HG02763 (cell line): ENCODE data around the gene NEURL3.

Experiments
- ATAC-seq: cut with Tn5 transposase; IDR thresholded peaks from one replicate; pipeline ENCODE4 v1.9.1; 2021; ENCODE audit warnings: mild to moderate bottlenecking, moderate library complexity; ENCODE audit not compliant: unreplicated experiment

NEURL3 gene

DNA sequence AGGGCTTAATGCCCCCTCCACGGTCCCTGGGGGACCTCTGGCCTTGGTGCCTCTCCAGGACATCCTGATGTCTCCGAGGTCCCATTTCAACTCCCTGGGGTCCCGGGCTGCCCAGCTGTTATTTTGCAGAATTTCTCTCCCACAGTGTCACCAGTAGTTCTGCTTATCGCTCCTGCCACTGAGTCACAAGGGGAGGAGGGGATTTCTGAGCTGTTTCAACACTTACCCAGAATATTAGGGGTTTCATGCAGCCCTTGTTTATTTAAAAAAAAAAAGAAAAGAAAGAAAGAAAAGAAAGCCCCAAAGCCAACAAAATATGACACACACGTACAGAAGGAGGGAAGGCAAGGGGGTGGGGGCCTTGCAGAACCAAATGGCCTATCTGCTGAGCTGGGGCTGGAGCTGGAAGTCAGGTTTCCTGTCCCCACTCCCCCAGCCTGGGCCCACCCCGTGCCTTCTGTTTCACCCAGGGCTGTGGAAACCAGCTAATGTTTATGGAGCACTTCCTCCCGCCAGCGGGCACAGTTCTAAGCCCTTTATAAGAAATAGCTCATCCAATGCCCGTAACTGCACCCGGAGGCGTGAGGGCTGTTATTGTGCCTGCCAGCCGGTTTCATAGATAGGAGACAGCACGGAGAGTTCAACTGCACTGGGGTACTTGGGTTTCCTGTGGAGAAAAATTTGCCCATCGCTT, 23.0 kb upstream of the NEURL3 start:
- ATAC-seq, result no peak

GRCh38 chr2:96527286-96528005, 22.3 kb upstream of the NEURL3 start:
- ATAC-seq, result peak; percentile 39

- ATAC-seq, result no peak
Observed at GRCh38 chr2:96526615-96527285, 21.6 kb upstream of the NEURL3 start.

GRCh38 chr2:96526101-96526591, 21.0 kb upstream of the NEURL3 start:
- ATAC-seq, result no peak

DNA sequence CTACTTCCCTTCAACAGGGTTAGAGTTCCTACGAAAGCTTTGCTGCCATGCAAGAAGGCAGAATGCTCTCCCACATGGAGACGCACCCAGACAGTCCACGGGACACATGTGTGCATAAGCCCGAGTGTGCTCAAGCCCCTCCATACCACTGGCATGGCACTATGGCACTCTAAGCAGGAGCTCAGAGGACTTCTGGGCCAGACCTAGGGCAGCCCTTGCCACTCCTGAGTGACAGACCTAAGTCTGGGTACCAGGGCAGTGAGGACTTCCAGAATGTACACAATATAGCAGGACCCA, 20.0 kb upstream of the NEURL3 start:
- ATAC-seq, result no peak

GRCh38 chr2:96524482-96525210, 19.5 kb upstream of the NEURL3 start:
- no peak for ATAC-seq

- no peak for ATAC-seq
Observed at GRCh38 chr2:96523659-96524481, 18.7 kb upstream of the NEURL3 start.

DNA sequence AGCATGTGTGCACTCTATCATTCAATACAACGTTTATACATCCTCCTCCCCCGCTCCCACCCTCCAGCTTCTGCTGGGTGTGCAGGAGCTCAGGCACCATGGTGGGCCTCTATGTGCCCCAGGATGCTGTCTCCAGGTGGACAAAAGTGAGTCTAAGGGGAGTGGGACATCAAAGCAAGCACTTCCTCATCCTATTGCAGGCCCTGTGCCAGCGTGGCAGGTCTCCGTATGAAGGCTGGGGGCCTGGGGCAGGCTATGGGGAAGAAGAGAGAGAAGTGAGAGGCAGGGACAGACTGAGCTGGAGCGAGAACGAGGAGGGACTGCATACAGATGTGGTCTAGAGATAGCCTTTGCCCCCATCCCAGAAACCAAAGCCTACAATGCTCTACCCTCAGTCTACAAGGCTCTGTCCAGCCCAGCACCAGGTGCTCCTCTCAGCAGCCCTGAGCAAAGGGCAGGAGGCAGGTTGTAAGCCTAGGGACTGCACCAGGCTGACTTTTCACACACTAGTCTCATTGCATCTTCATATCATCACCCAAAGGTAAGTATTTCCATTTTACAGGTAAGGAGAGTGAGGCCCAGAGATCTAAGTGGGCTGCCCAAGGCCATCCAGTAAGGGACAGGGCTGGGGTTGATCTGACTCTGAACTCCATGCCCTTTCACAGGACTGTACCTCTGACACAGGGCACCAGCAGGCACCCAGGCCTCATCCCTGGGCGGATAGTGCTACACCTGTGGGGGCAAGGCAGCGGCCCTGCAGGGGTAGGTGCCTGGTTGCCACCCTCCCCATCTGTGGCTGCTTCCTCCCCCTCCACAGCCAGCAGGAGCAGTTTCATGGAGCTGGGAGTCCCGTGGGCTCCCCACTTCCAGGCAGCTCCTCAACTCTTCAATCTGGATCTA, 17.4 kb upstream of the NEURL3 start:
- no peak for ATAC-seq

DNA sequence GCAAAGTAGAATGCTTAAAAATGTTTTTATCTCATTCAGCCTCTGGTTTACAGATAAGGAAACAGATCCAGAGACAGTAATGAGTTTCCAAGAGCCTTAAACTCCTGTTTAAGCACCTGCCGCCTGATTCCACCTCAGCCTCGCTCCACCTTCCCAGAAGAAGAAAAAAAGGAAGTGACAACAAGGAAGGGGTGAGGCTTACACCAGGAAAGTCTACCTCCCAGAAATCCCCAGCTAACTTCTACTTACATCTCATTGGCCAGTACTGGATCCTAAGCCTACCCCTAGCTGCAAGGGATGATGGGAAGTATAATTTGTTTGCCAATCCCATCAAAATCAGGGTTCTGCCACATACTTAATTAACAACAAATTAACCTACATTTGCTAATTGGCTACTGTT, 16.1 kb upstream of the NEURL3 start:
- ATAC-seq, result no peak

- no peak for ATAC-seq
Observed at GRCh38 chr2:96520697-96521096, 15.5 kb upstream of the NEURL3 start.

DNA sequence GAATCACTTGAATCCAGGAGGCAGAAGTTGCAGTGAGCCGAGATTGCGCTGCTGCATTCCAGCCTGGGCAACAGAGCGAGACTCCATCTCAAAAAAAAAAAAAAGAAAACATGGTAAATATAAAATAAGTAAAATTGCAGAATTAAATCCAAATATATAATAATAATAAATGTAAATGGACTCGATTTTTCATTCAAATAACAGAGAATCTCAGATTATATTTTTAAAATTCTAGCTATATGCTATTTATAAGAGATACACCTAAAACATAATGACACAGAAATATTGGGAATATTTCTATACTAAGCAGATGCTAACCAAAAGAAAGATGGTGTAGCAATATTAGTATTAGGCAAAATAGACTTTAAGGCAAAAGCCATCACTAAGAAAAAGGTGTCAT, 15.1 kb upstream of the NEURL3 start:
- no peak for ATAC-seq

DNA sequence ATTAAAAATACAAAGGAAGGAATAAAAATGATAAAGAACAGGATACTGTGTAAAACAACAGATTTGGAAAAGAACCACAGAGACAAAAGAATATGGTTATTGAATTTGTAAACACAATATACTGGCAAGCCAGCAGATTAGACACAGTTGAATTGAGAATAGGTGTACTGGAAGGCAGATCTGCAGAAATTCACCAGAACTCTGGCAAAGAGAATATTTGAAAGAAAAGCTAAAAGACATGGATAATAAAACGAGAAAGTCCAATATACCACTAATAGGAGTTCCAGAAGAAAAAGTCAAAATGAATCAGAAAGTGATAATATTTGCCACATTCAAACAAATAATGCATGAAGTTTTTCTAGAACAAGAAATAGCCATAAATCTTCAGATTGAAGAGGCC, 11.9 kb upstream of the NEURL3 start:
- no peak for ATAC-seq

DNA sequence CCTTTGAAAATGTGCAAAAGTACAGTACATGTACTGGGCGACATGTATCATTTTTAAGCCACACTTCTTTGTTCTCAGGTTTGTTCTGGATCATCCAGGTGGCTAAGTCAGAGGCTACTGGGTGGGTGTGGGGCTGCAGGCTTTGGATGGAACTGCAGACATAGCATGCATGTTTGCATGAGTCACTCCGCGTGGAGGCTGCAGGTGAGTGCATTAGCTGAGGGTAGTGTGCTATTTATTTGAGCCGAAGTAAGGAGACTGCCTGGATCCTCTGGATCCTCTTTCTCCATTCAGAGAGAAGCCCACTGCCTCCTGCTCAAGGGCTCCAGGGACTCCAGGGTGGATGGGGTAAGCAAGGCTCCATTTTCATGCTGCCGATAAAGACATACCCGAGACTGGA, 9.4 kb upstream of the NEURL3 start:
- ATAC-seq, result no peak

GRCh38 chr2:96512341-96512740, 7.2 kb upstream of the NEURL3 start:
- no peak for ATAC-seq

DNA sequence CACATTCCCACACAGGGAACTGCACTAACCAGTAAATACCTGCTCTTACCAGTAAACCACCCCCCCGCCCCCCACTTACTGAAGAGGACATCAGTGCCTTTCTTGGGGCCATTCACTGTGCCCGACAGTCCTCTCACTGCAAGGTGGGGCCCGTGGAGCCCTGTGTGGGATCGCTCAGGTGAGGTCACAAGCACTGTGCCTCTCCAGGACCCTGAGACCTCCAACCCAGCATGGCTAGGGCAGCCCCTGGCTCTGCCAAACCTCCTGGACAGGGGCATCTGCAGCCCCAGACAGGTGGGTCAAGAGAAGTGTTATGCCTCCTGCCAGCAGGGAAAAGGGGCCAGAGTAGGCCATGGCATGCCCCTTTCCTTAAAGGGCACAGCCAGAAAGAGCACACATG, 6.7 kb upstream of the NEURL3 start:
- no peak for ATAC-seq

- no peak for ATAC-seq
Observed at GRCh38 chr2:96510931-96511595, 5.9 kb upstream of the NEURL3 start.

- ATAC-seq, result no peak
Observed at GRCh38 chr2:96509847-96510230, 4.7 kb upstream of the NEURL3 start.

DNA sequence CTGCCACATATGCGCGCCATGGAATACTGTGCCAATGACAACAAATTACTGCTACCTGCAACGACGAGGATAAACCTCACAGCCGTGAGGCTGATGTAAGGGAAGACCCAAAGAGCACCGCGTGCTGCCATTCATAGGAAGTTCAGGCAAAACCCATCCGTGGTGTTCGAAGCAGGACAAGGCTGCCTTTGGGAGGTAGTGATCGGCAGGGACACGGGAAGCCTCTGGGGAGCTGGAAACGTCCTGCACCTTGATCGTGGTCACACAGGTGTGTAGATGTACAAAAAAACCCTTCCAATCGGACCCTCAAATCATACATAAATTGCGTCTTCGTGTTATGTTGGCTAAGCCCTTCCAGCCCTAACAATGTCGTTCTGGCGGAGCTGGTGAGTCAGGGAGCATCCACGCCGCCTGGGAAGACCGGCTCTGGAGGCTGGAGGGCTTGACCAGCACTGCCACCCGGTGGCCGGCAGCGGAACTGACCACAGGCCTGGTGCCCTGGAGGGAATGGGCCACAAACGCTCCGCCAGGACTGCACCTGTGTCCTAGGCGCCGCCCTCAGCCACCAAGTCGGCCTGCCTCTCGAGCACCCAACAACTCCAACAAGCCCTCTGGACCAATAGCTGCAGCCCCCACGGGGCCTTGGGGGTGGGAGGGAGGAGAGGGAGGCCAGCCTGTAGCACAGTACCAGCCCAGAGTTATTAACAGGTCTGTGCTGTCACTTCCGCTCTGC, 4.1 kb upstream of the NEURL3 start:
- peak; percentile 67 for ATAC-seq
